ENCODE measurements around the gene ZNF521.

The ZNF521 gene

DNA sequence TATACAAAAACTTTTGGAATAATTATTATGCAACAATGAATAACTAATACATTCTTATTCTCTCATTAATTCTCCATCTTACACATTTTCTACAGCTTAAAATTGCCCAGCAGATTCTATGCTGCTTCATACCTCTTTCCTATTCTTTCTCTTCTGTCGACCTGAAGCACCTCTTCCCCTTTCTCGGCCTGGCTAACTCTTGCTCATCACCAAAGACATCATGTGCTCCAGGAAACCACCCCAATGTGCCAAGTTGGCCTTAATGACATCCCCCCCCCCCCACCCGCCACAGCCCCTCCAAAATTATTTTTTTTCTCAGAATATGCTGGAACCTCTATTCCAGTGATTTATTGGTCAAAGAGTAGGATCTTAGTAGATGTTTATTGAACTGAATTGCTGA, 43.6 kb downstream of the ZNF521 start:
- Histone ChIP-seq H3K4me3 (ENCODE audit: low read depth, low read length) (no peak overlapping the region), H4K8ac (ENCODE audit: low read depth, low read length) (no peak overlapping the region), H3K27ac (ENCODE audit: low read depth, low read length) (no peak overlapping the region), H2AK5ac (ENCODE audit: low read length) (no peak overlapping the region), H3K79me1 (ENCODE audit: low read length) (no peaks in the 10 kb centered on the region), H3K36me3 (ENCODE audit: control insufficient read depth in 1 of 2, insufficient read depth in 2 of 2, low read length in 2 of 2) (peaks cover 2 to 3% of the 10 kb centered on the region in 2 experiments), H3K79me2 (ENCODE audit: control insufficient read depth, insufficient read depth, low read length, poor library complexity) (no peaks in the 10 kb centered on the region), H2BK120ac (ENCODE audit: insufficient read depth, low read length, poor library complexity) (no peak overlapping the region), H2AFZ (ENCODE audit: insufficient read depth, low read length, poor library complexity) (no peak overlapping the region), H3K9me3 (ENCODE audit: insufficient read depth, low read depth, low read length) (no peaks in the 10 kb centered on the region), H3K23ac (ENCODE audit: low read length) (no peak overlapping the region), H3K18ac (ENCODE audit: low read length) (no peak overlapping the region), H3K9ac (ENCODE audit: low read length) (no peak overlapping the region), H3K4ac (ENCODE audit: low read depth, low read length) (no peak overlapping the region), H3K4me1 (ENCODE audit: control insufficient read depth in 1 of 2, insufficient read depth in 2 of 2, low read length in 2 of 2) (no peaks in the 10 kb centered on the region), H3K27me3 (ENCODE audit: insufficient read depth, low read length) (no peaks in the 10 kb centered on the region), H2BK5ac (ENCODE audit: low read depth, low read length, poor library complexity) (no peak overlapping the region), H3K4me2 (ENCODE audit: low read length) (no peak overlapping the region), H4K91ac (ENCODE audit: low read depth, low read length) (no peak overlapping the region), H2BK12ac (ENCODE audit: low read length) (no peak overlapping the region), H3K14ac (ENCODE audit: low read length) (no peak overlapping the region), H4K12ac (ENCODE audit: low read depth, low read length) (no peak overlapping the region)
- no peak for DNase-seq
- no CpG with 5 or more reads among the region's 3 CpGs for WGBS (ENCODE audit: extremely low coverage, insufficient coverage, insufficient read length)

GRCh38 chr18:25307192-25307591, 44.8 kb downstream of the ZNF521 start:
- Histone ChIP-seq H3K4ac (ENCODE audit: low read depth, low read length) (no peak overlapping the region), H3K4me3 (ENCODE audit: low read depth, low read length) (no peak overlapping the region), H3K23ac (ENCODE audit: low read length) (no peak overlapping the region), H3K9me3 (ENCODE audit: insufficient read depth, low read depth, low read length) (no peaks in the 10 kb centered on the region), H3K14ac (ENCODE audit: low read length) (no peak overlapping the region), H3K4me2 (ENCODE audit: low read length) (no peak overlapping the region), H3K18ac (ENCODE audit: low read length) (peak overlapping the region; percentile 54), H3K36me3 (ENCODE audit: control insufficient read depth in 1 of 2, insufficient read depth in 2 of 2, low read length in 2 of 2) (peaks cover 2 to 4% of the 10 kb centered on the region in 2 experiments), H4K12ac (ENCODE audit: low read depth, low read length) (no peak overlapping the region), H2AFZ (ENCODE audit: insufficient read depth, low read length, poor library complexity) (no peak overlapping the region), H2BK5ac (ENCODE audit: low read depth, low read length, poor library complexity) (no peak overlapping the region), H4K8ac (ENCODE audit: low read depth, low read length) (no peak overlapping the region), H3K79me1 (ENCODE audit: low read length) (no peaks in the 10 kb centered on the region), H2BK120ac (ENCODE audit: insufficient read depth, low read length, poor library complexity) (no peak overlapping the region), H3K4me1 (ENCODE audit: control insufficient read depth in 1 of 2, insufficient read depth in 2 of 2, low read length in 2 of 2) (no peaks in the 10 kb centered on the region), H4K91ac (ENCODE audit: low read depth, low read length) (no peak overlapping the region), H2AK5ac (ENCODE audit: low read length) (no peak overlapping the region), H3K9ac (ENCODE audit: low read length) (no peak overlapping the region), H3K27ac (ENCODE audit: low read depth, low read length) (no peak overlapping the region), H2BK12ac (ENCODE audit: low read length) (no peak overlapping the region), H3K27me3 (ENCODE audit: insufficient read depth, low read length) (no peaks in the 10 kb centered on the region), H3K79me2 (ENCODE audit: control insufficient read depth, insufficient read depth, low read length, poor library complexity) (no peaks in the 10 kb centered on the region)
- DNase-seq = no peak
- WGBS (ENCODE audit: extremely low coverage, insufficient coverage, insufficient read length) = no CpG with 5 or more reads among the region's 1 CpG

GRCh38 chr18:25306671-25307070, 45.3 kb downstream of the ZNF521 start:
- Histone ChIP-seq H2BK12ac (ENCODE audit: low read length) (no peak overlapping the region), H3K4me2 (ENCODE audit: low read length) (no peak overlapping the region), H3K4me3 (ENCODE audit: low read depth, low read length) (no peak overlapping the region), H2AFZ (ENCODE audit: insufficient read depth, low read length, poor library complexity) (no peak overlapping the region), H3K27me3 (ENCODE audit: insufficient read depth, low read length) (no peaks in the 10 kb centered on the region), H3K27ac (ENCODE audit: low read depth, low read length) (no peak overlapping the region), H4K91ac (ENCODE audit: low read depth, low read length) (no peak overlapping the region), H3K79me1 (ENCODE audit: low read length) (no peaks in the 10 kb centered on the region), H2AK5ac (ENCODE audit: low read length) (no peak overlapping the region), H3K4ac (ENCODE audit: low read depth, low read length) (no peak overlapping the region), H4K8ac (ENCODE audit: low read depth, low read length) (no peak overlapping the region), H4K12ac (ENCODE audit: low read depth, low read length) (no peak overlapping the region), H3K23ac (ENCODE audit: low read length) (no peak overlapping the region), H3K4me1 (ENCODE audit: control insufficient read depth in 1 of 2, insufficient read depth in 2 of 2, low read length in 2 of 2) (no peaks in the 10 kb centered on the region), H3K79me2 (ENCODE audit: control insufficient read depth, insufficient read depth, low read length, poor library complexity) (no peaks in the 10 kb centered on the region), H3K9me3 (ENCODE audit: insufficient read depth, low read depth, low read length) (no peaks in the 10 kb centered on the region), H3K14ac (ENCODE audit: low read length) (no peak overlapping the region), H2BK5ac (ENCODE audit: low read depth, low read length, poor library complexity) (no peak overlapping the region), H3K18ac (ENCODE audit: low read length) (no peak overlapping the region), H3K36me3 (ENCODE audit: control insufficient read depth in 1 of 2, insufficient read depth in 2 of 2, low read length in 2 of 2) (peaks cover 4 to 6% of the 10 kb centered on the region in 2 experiments), H3K9ac (ENCODE audit: low read length) (no peak overlapping the region), H2BK120ac (ENCODE audit: insufficient read depth, low read length, poor library complexity) (no peak overlapping the region)
- WGBS (ENCODE audit: extremely low coverage, insufficient coverage, insufficient read length) = no CpG with 5 or more reads among the region's 1 CpG
- DNase-seq = no peak

DNA sequence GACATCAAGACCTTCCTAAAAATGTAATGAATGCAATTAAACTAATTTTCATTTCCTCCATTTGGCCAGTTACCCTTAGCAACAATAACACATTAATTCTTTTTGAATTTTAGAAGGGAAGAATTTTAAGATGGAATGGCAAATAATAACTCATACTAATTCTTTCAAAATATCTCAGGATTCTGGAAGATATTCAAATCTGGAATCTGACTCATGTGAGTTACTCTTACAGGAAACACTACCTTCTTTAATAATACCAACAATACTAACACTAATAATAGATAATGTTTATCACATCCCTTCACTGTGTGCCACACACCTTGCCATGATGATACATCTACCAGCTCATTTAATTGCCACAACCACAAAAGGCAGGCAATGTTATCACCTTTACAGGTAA, 46.4 kb downstream of the ZNF521 start:
- Histone ChIP-seq H3K23ac (ENCODE audit: low read length) (no peak overlapping the region), H2BK5ac (ENCODE audit: low read depth, low read length, poor library complexity) (no peak overlapping the region), H3K4me2 (ENCODE audit: low read length) (no peak overlapping the region), H3K4me3 (ENCODE audit: low read depth, low read length) (no peak overlapping the region), H3K79me2 (ENCODE audit: control insufficient read depth, insufficient read depth, low read length, poor library complexity) (no peaks in the 10 kb centered on the region), H3K4ac (ENCODE audit: low read depth, low read length) (no peak overlapping the region), H3K79me1 (ENCODE audit: low read length) (no peaks in the 10 kb centered on the region), H3K4me1 (ENCODE audit: control insufficient read depth in 1 of 2, insufficient read depth in 2 of 2, low read length in 2 of 2) (no peaks in the 10 kb centered on the region), H3K9ac (ENCODE audit: low read length) (no peak overlapping the region), H3K27me3 (ENCODE audit: insufficient read depth, low read length) (no peaks in the 10 kb centered on the region), H3K27ac (ENCODE audit: low read depth, low read length) (no peak overlapping the region), H2BK120ac (ENCODE audit: insufficient read depth, low read length, poor library complexity) (no peak overlapping the region), H4K8ac (ENCODE audit: low read depth, low read length) (no peak overlapping the region), H3K9me3 (ENCODE audit: insufficient read depth, low read depth, low read length) (no peaks in the 10 kb centered on the region), H3K36me3 (ENCODE audit: control insufficient read depth in 1 of 2, insufficient read depth in 2 of 2, low read length in 2 of 2) (peaks cover 4 to 9% of the 10 kb centered on the region in 2 experiments), H2AFZ (ENCODE audit: insufficient read depth, low read length, poor library complexity) (no peak overlapping the region), H2AK5ac (ENCODE audit: low read length) (no peak overlapping the region), H4K12ac (ENCODE audit: low read depth, low read length) (no peak overlapping the region), H3K18ac (ENCODE audit: low read length) (no peak overlapping the region), H2BK12ac (ENCODE audit: low read length) (no peak overlapping the region), H4K91ac (ENCODE audit: low read depth, low read length) (no peak overlapping the region), H3K14ac (ENCODE audit: low read length) (no peak overlapping the region)
- DNase-seq = no peak
